Stimulated activated CD4-positive, alpha-beta T cell treated with anti-CD3 and anti-CD28 coated beads, TNF-alpha, amount 100 ng/mL, for 4 hours (primary cell): ENCODE data around the gene FAP.

Experiments
- DNase-seq, 3 experiments: peaks; one replicate each; pipeline ENCODE4 v3.0.0-alpha.2; 2020; ENCODE audit warnings: low read depth in 3 of 3

The FAP gene

DNA sequence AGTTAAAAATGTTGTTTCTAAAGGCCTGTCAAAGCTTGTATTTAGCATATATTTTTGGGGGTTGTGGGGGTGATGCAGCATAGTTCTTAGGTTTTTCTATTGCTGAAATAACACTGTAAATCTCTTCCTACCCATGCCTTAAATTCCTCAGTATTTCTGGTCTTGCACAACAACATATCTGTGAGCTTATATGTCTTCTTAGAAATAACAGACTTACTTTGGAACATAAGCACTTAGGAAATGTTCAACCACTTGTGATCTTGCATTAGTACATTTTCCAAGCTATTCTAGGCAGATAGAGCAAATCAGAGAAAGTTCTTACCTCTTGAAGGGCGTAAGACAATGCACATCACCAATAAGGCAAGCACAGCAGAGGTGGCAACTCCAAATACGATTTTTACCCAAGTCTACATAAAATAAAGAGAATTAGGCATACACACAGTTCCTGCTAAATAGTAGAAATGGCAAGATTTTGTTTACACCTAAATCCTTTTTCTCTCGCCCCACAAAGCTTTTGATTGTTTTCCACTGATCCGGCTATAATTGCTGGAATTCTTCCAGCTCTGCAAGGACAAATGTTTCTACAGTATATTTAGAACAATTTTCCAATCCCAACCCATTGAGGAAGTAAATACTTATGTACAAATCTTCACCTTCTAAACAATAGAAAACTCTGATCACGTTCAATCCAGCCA is 512 bp downstream of the FAP start:
- DNase-seq, result no peak

DNA sequence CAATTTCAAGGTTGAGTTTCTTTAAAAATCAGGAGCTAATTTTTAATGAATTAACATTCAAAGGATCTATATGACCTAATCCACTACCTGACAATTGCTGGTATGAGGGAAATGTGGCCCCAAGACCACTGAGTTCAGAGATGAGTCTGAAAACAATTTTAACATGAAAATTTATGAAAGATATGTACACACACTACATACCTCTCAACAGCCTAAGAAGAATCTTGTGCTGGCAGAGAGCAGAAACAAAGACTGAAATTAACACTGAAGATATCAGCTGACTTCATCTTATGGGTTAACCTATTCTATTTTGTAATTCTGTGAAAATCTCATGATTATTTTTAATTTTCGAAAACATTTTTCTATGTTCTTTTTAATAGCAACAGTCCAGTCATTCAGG is 1.7 kb downstream of the FAP start:
- no peak for DNase-seq

DNA sequence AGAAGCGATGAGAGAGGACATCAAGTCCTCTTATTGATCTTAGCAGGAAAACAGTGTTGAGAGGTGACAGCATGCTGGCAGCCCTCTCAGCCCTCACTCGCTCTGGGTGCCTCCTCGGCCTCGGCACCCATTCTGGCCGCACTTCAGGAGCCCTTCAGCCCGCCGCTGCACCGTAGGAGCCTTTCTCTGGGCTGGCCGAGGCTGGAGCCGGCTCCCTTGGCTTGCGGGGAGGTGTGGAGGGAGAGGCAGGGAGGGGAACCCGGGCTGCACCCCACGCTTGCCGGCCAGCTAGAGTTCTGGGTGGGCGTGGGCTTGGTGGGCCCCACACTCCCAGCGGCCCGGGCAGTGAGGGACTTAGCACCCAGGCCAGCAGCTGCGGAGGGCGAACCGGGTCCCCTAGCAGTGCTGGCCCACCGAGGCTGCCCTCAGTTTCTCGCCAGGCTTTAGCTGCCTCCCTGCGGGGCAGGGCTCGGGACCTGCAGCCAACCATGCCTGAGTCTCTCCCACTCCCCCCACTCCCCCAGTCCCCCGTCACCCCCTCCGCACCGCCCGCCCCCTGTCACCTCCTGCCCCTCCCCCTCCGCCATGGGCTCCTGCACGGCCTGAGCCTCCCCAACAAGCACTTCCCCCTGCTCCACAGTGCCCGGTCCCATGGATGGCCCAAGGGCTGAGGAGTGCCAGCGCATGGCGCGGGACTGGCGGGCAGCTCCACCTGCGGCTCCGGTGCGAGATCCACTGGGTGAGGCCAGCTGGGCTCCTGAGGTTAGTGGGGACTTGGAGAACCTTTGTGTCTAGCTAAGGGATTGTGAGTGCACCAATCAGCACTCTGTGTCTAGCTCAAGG is 8.4 kb downstream of the FAP start:
- no peak for DNase-seq

DNA sequence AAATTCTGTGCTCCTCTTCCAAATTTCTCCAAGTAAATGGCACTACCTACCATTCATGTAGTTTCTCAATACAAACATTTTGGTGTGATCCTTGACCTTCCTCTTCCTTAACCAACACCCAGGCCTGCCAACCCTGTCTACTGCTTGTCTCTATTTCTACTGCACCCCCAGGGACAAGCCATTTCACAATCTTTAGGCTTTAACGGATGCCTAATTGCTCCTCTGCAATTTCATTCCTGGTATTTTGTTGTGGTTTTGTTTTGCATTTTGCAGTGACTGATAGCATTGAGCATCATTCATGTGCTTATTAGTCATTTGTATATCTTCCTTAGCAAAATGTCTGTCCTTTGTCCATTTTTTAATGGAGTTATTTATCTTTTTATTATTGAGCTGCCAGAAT is 10.0 kb downstream of the FAP start:
- DNase-seq, result no peak

DNA sequence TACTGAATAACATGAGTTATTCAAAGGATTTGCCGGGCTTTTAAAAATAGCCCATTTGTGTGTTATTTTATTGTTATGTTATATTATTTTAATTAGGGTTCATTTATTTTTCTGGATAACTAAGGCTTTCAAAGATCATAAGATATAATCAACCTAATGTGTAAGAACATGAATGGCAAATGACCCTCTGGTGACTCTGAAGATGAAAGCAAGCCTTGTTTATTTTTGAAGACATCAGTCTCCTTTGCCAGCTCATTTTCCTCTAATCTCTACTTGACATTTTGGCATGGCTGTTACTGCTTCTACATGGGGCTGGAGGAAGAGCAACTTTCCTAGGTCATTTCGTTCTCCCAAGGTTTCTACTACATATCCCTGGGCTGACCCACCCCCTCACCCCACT is 10.6 kb downstream of the FAP start:
- no peak for DNase-seq

DNA sequence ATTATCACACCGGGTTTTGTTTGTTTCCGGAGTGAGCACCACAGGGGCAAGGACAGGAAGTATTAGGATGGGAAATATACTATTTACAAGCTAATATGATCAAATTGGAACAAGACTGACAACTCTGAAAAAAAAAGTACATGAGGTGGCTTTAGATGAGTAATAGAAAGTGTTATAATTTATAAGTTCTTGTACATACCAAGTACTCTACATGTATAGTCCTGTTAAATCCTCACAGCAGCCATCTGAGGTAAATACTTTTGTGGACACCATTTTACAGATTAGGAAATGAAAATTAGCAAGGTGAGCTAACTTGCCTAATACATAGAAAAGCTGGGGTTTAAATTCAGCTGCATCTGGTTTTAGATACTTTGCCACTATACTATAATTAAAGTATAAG is 11.2 kb downstream of the FAP start:
- no peak for DNase-seq

DNA sequence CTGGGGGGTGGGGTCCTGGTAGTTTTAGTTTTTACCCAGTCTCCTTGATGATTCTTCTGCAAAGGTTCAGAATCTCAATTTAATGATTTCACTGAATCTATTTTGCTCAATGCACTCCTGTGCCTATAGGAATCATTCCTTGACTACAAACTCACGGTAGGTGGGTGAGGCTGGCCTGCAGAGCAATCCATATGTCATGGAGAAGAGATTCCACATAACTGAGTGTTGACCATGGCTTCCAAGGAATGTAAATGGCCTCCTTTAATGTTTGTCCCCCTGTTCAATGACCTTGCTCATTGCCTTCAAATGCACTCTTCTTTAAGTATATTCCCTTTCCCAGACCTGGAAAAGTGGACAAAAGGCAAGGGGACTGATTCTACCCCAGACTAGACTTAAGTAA is 12.5 kb downstream of the FAP start:
- no peak for DNase-seq

DNA sequence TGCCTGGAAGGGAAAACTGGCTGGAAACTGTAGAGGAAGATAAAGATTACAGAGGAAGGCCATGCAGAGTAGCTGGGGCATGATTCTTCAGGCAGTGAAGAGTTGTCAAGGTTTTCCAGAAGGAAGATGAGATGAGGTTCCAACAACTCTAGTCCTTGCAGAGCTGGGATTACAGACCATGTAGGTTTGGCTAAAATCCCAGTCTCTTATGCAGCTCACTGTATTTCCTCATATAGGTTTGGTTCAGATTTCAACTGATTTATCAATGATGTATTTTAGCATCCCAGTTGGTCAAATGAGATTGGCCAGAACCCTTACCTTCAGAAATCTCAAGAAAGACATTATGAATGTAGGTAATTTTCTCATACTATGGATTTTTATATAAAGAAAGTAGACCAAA is 16.4 kb downstream of the FAP start:
- DNase-seq, result no peak

DNA sequence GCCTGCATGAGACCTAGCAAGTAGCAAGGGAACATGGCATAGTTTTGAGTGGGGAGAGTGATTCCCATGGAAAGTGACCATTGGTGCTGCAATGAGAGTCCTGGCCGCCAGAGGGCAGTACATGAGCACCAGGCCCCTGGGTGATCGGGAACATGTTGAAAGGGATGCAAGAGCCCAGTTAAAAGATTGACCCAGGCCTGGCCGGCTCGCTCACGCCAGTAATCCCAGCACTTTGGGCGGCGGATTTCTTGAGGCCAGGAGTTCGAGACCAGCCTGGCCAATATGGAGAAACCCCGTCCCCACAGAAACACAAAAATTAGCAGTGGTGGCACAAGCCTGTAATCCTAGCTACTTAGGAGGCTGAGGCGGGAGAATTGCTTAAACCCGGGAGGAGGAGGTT is 22.2 kb downstream of the FAP start:
- peak; percentile 25 to 31 (median 28) for DNase-seq

DNA sequence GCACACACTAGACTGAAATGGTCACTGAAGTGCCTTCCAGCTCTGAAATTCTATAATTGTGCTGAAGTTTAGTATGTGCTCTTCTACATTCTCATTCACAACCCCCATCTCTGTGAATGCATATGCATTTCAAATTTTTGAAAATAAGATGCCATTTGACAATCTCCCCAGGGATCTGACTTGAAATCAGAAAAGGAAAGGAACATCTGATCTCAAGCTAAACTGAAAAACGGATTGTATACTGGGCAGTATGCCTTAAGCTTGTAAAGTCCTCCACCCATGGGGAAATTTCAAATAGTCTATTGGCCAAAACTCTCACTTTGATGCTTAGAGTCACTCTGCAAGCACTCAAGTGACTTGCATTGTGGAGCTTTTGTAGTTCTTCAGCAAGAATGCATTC is 22.9 kb downstream of the FAP start:
- DNase-seq, result no peak

DNA sequence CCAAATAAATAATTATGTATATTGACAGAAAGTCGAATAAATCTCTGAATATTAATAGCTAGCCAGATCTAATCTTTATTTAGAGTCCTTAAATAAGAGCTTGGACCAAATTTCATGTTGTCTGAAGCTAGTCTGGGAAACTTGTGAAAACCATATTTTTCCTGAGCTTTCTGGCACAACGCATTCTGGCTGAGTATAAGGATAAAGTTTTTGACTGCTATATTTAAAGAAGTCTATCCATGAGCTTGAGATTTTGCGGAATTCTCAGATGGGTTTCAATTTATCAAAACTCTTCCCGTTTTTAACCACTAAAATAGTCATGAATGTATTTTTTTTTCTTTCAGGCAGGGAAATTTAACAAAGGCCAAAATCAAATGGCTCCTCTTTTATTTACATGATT is 23.8 kb downstream of the FAP start:
- no peak for DNase-seq

DNA sequence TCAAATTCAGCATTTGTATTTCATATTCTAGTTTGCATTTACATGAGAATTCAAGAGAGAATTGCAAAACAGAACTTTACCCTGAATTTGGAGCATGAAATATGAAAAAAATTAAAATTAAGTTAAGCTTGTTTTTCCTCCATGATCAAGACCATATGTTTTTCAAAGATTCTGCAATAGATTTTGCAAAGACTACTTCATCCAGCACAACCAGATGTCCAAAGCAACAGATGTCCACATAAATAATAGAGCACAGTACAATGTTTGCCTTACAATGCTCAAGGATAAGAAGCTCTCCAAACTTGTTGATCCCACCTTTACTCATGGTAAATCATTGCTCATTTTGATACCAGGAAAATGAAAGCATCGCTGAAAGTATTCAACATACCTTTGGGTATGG is 25.6 kb downstream of the FAP start:
- DNase-seq, result no peak

DNA sequence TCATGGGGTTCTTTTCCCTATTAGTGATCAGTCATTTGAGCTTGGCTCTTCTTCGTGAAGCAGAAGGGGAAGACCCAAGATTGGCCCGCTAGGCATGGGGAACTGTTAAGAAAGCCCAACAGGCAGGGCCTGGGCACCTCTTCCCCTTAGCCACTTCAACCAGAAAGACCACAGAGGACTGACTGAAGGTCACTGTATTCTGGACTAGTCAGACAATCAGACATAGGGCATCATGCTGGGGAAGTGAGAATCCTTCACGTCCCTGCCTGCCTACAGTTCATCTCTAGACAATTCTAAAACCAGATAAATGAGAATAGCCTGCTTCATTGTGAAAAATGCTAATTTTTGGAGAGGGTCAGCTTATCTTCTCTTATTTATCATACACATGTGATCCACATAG is 28.1 kb downstream of the FAP start:
- DNase-seq, result no peak

DNA sequence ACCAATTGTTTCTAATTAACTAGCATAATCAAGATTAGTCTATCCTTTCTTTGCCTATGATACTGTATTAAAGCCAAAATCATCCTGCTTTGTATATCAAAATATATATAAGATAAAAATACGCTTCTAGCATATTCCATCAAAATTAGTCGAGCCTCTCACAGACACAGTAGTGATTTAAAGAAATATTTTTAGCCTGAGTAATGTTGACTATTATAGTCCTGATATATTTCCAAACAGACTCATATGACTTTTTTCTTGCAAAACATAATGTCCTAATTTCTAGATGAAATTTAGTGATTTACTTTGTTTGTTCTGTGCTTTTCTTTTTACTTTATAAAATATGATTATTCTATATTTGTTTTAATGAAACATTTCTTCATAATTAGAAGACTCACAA is 30.9 kb downstream of the FAP start:
- DNase-seq, result no peak

DNA sequence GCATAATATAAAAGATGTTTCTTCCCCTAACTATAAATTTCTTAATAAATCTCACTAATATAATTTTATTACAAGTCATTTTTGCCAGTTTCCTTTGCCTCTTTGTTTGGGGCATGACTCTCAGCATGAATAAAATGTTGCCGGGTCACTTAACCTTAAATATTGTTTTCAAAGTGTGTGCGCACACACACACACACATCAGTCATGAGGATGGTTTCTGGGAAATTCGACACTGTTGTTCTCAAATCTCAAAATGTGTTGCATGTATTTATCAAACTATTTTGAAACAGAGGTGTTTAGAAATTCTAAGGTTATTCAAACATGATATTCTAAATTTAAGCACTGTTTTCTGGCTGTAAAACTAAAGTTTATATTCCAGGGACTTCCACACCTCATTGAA is 31.5 kb downstream of the FAP start:
- DNase-seq, result no peak

DNA sequence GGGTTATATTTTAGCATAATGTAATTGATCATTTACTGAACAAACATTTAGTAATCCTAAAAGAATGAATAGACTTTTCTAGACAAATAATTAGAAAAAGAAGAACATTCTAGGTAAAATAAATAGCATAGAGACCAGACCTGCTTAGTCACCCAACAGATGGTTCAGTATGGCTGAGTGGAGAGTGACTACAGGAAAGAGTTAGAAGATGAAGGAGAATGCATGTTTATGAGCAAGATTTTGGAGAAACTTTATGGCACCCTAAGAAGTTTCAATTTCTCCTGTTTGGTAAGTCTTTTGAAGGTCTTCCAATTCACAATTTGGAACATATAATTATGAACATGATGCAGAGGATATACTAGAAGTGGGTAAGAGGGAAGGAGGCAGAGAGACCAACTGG is 32.9 kb downstream of the FAP start:
- no peak for DNase-seq

DNA sequence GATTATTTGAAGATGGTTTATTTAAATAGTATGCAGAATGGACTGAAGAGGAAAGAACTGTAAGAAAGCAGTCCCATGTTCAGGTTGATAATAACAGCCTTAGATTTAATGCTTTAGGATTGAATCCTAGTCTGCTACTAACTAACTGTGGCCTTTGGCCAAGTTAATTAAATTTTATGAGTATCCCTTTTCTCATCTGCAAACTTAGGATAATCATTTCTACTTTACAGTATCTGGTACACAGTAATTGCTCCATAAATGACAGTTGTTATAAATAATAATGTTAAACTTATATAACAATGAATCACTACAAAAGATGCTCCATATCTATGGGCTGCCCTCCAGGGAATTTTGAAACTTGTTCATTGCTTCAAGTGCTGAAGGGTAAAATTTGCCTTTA is 41.0 kb downstream of the FAP start:
- no peak for DNase-seq

DNA sequence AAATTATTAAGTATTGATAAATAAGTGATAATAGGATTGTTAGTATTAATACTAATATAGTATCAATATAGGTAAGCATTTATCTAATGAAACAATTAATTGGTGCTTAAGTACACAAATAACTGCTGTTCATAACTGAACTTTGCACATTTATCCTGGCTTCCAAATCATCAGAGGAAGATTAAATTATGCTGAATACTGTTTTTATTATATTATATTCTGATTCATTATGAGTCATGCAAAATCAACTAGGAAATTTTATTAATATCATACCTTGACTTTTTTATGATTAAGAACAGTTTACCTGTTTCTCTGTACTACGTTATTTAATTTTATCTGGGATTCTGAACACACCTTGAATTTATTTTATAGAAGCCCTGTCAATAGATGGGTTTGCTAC is 42.6 kb downstream of the FAP start:
- DNase-seq, result no peak

DNA sequence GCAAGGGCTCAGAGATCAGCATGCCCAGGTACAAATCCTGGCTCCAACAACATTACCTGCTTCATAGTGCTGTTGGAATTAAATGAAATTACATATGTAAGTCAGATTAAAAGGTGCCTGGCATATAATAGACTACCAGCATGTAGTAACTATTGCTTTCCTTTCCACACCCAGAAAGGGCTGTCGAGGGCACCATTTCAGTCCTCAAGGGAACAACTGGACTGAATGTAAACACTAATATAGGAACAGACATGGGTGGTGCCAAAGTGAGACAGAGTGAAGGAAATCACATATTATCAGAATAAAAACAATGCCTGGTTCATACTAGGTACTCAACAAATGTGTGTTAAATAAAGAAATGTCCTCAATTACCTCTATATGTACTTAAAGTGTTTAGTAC is 43.3 kb downstream of the FAP start:
- DNase-seq, result no peak

DNA sequence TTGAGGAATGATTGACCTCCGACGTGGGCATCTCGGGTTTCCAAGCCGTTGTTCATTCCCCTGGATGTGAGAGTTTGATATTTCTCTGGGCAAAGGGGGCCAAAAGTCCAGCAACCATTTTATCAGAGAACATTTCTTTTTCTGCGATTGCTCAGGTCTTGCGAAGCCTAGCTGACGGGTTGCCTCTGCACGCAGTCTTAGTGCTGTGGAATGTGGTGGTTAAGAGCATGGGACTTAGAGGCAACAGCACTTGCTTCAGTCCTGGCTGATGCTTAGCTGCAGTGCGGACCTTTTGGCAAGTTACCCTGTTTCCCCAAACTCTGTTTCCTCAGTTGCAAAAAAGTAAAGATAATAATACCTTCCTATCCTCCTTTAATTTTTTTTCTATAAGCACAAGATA is 45.0 kb downstream of the FAP start:
- DNase-seq, result no peak

DNA sequence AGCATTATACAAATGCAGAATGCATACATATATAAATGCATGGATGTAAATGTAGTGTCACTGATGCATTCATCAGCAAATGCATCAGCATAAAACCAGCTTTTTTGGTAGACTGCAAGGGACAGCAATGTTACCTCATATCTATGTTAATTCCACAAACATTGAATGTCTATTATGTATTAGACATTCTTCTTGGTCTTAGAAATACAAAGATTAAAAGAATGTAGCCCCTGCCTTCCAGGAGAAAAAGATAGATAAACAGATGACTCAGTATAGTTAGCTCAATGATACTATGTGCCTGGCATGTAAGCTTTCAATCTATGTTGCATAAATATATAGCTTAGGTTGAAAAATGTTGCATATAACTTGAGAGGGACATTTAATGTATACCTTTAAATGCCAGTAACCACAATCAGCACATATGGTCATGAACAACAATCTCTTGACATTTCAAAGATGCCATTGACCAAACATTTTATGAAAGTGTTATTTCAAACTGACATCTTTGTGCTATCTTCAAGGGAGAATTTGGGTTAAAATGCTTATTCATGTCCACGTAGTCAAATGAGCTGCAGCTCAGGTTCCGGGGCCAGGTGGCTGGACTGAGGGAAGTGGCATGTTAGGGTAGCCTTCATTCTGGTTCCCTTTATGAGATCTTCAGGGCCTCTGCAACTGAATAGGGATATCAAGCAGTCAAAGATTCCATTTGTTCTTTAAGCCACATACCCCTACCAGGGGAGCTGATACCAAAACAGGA is 46.0 kb downstream of the FAP start:
- no peak for DNase-seq

DNA sequence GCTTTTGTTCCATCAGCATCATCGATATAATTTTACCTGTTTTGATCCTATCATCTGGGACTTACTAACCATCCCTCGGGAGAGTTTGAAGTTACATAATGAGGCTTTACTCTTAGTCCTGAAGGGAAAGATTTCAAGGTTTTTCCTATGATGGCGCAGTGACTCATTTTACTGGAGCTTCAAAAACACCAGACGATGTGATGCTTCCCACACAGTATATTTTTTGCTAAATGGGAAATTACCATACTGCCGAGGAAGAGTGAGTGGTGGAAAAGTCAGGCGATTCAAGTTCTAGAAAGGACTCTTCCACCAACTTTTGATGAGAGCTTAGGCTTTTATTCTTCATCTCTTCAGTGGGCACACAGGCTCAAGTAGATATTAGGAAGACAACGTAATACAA is 46.6 kb downstream of the FAP start:
- no peak for DNase-seq

DNA sequence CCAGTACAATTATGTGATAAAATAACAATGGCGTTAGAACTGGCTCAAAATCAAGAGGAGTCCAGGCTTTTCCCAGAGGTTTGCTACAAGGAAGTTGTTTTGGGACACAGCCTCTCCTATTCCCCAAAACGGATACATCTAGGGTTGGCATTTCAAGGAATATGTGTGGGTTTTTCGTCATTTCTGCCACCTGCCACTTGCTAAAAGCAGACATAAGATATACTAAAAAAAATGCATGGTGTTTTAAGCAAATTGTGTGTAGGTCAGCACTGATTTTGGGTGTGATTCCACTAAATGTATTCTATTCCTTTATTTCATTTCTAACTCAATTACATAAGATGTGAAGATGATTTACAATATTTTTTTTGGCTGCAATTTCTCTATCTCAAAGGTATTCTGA is 54.8 kb downstream of the FAP start:
- no peak for DNase-seq
